ENCODE results near the gene MBOAT2. TPM values are rescaled to one million over a fixed set of nuclear protein-coding genes. Genes with fewer than 3 reads are reported as not detected.

Gene MBOAT2
- total and polyA plus RNA-seq, 7 donors, result 0.11 to 3.5 (median 0.83) TPM

- no peaks in the 10 kb centered on the region for H3K27me3 ChIP-seq (ENCODE audit: insufficient read depth in 3 of 3, low read length in 2 of 3)
- H3K9me3 ChIP-seq, result no peaks in the 10 kb centered on the region
- WGBS, 3 donors, result 80 to 85% (median 82%) methylated on average over 4 of the region's 4 CpGs
- ATAC-seq (peak in 3 of 4 donors; percentile 59 to 66 (median 65)), DNase-seq (no peak)
- no peak for TF ChIP-seq CTCF (IDR thresholded peaks at IDR 0.05)
- no peak overlapping the region for H3K4me3 ChIP-seq
- intact Hi-C loops (cut with DNase I), result no loop called here
- peaks cover 10% of the 10 kb centered on the region for H3K4me1 ChIP-seq
- no peaks in the 10 kb centered on the region for H3K36me3 ChIP-seq (ENCODE audit: insufficient read depth in 1 of 2, low read depth in 1 of 2)
- no peak overlapping the region for H3K27ac ChIP-seq
Measured at GRCh38 chr2:8884812-8885211, 118.7 kb downstream of the MBOAT2 start.

GRCh38 chr2:8882094-8882493 is 121.4 kb downstream of the MBOAT2 start:
- no peaks in the 10 kb centered on the region for H3K27me3 ChIP-seq (ENCODE audit: insufficient read depth in 3 of 3, low read length in 2 of 3)
- H3K36me3 ChIP-seq (ENCODE audit: insufficient read depth in 1 of 2, low read depth in 1 of 2), result no peaks in the 10 kb centered on the region
- intact Hi-C loops (cut with DNase I), result no loop called here
- peaks cover 10% of the 10 kb centered on the region for H3K4me1 ChIP-seq
- no peak for ATAC-seq
- no peak overlapping the region for H3K4me3 ChIP-seq
- WGBS, 3 donors, result 73 to 84% (median 77%) methylated on average over 5 of the region's 5 CpGs
- no peak overlapping the region for H3K27ac ChIP-seq
- H3K9me3 ChIP-seq, result no peaks in the 10 kb centered on the region
- no peak for DNase-seq
- no peak for TF ChIP-seq CTCF (IDR thresholded peaks at IDR 0.05)

GRCh38 chr2:8877894-8878293 is 125.6 kb downstream of the MBOAT2 start:
- Histone ChIP-seq H3K4me1 (no peaks in the 10 kb centered on the region), H3K27ac (no peak overlapping the region), H3K36me3 (ENCODE audit: insufficient read depth in 1 of 2, low read depth in 1 of 2) (no peaks in the 10 kb centered on the region), H3K9me3 (no peaks in the 10 kb centered on the region), H3K4me3 (no peak overlapping the region), H3K27me3 (ENCODE audit: insufficient read depth in 3 of 3, low read length in 2 of 3) (no peaks in the 10 kb centered on the region)
- WGBS, 3 donors, result 97 to 98% (median 97%) methylated on average over 4 of the region's 4 CpGs
- ATAC-seq, result no peak
- DNase-seq, result no peak
- intact Hi-C loops (cut with DNase I), result loop anchor here (10.0 kb wide), 2 partner anchors 257 to 457 kb away; no protein-coding TSS in a partner anchor
- TF ChIP-seq CTCF (IDR thresholded peaks at IDR 0.05), result no peak

GRCh38 chr2:8877332-8877731 is 126.2 kb downstream of the MBOAT2 start:
- no peak for TF ChIP-seq CTCF (IDR thresholded peaks at IDR 0.05)
- DNase-seq (no peak), ATAC-seq (no peak)
- Histone ChIP-seq H3K36me3 (ENCODE audit: insufficient read depth in 1 of 2, low read depth in 1 of 2) (no peaks in the 10 kb centered on the region), H3K27me3 (ENCODE audit: insufficient read depth in 3 of 3, low read length in 2 of 3) (no peaks in the 10 kb centered on the region), H3K4me1 (no peaks in the 10 kb centered on the region), H3K27ac (no peak overlapping the region), H3K9me3 (no peaks in the 10 kb centered on the region), H3K4me3 (no peak overlapping the region)
- intact Hi-C loops (cut with DNase I), result loop anchor here (10.0 kb wide), 2 partner anchors 257 to 457 kb away; no protein-coding TSS in a partner anchor
- 85 to 87% (median 86%) methylated on average over 4 of the region's 4 CpGs for whole genome bisulfite sequencing, 3 donors

GRCh38 chr2:8876628-8877027 is 126.9 kb downstream of the MBOAT2 start:
- intact Hi-C loops (cut with DNase I), result loop anchor here (10.0 kb wide), 2 partner anchors 258 to 458 kb away; no protein-coding TSS in a partner anchor
- no peaks in the 10 kb centered on the region for H3K36me3 ChIP-seq (ENCODE audit: insufficient read depth in 1 of 2, low read depth in 1 of 2)
- ATAC-seq, result no peak

More at GRCh38 chr2:8876628-8877027, 126.9 kb downstream of the MBOAT2 start:
- DNase-seq, result no peak
- TF ChIP-seq CTCF (IDR thresholded peaks at IDR 0.05), result no peak
- Histone ChIP-seq H3K4me1 (no peaks in the 10 kb centered on the region), H3K4me3 (no peak overlapping the region), H3K27me3 (ENCODE audit: insufficient read depth in 3 of 3, low read length in 2 of 3) (no peaks in the 10 kb centered on the region), H3K27ac (no peak overlapping the region), H3K9me3 (no peaks in the 10 kb centered on the region)
